ENCODE measurements around the gene CEP164.
"Not testable (repeated sequence)": the region's sequence is repeated elsewhere in the genome, so short reads cannot be mapped to it uniquely, and the experiment has no call there.

Gene CEP164

DNA sequence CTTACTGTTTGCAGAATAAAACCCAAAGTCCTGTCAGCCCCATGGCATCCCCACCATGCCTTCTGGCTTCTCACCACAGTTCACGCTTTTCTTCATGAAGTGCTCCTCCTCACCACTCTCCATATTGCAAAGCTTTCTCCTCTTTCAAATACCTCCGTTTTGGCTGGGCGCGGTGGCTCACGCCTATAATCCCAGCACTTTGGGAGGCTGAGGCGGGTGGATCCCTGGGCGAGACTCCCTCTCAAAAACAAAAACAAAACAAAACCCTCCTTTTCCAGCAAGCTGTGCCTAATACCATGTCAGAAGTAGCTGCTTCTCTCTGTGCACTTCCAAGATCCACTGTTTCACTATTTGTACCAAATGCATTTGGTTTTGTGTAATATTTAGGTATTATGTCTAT, 18.3 kb upstream of the CEP164 start:
- no peak for DNase-seq

DNA sequence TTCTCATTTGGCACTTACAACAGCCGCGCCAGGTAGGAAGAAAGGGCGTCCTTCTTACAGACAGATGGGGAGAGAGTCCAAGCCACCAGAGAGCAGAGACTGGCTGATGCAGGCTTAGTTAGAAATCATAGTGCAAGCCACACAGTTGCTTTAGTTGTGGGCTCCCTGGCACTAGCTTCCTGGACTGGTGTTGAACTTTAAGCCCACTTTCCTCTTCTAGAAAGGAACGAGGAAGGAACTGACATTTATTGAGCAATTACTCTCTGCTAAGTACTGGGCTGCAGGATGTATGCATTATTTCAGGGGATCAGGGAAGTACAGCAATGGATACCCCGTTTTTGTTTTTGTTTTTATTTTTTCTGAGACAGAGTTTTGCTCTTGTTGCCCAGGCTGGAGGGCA, 14.6 kb upstream of the CEP164 start:
- DNase-seq, result no peak

DNA sequence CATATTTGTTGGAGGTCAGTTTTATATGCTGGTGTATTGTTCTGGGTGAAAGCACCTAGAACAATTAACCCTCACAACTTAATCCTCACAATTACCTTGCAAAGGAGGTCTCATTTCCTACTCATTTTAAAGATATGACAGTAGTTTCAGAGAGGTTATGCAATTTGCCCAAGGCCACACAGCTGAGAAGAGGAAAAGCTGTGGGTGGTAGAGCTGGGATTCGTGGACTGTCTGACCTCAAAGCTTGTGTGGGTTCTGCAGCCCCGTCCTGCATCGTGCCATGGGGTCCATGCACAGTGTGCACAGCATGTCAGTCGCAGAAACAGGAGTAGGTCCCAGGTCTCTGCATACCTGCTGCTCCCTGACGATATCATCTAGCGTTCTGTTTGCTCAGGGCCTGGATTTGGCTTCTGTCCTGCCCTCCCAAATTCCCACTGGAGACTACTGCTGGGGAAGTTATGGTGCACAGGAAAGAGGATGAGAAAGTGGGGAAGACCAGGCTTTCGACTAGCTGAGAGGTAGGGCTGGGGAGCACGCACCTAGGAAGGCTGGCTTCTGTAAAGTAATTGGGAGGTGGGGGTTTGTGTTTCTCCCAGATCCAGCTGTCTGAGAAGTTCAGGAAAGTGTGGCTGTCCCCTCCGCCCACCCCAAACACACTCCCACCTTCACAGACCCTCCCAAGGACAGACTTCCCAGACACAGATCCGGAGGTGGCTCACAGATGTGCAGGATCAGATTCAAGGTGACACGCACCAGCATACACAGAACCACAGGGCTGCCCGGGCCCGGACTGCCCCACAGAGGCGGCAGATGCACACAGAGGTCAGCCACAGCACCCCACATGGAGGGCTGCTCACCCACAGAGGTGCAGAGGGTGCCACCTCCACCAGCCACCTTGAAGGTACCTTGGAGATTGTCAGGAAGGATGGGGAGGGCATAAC, 13.6 kb upstream of the CEP164 start:
- no peak for DNase-seq

DNA sequence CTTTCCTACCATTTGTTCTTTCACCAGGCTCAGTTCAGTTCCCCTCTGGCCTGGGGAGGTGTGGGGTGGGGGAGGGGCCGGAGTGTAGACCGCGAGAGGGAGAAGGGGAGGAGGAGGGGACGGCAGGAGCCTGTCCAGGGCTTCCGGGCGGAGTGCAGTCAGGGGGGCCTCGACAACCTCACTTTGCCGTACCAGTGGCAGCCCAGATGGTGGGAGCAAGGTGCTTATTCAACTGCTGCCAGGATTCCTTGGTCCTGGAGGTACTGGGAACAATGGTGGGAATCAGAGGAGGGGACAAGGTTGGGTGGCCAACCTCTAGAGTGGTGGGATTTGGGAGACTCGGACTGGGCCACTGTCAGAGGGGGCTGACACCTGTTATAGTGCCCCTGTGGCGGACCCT, 12.8 kb upstream of the CEP164 start:
- DNase-seq, result no peak

DNA sequence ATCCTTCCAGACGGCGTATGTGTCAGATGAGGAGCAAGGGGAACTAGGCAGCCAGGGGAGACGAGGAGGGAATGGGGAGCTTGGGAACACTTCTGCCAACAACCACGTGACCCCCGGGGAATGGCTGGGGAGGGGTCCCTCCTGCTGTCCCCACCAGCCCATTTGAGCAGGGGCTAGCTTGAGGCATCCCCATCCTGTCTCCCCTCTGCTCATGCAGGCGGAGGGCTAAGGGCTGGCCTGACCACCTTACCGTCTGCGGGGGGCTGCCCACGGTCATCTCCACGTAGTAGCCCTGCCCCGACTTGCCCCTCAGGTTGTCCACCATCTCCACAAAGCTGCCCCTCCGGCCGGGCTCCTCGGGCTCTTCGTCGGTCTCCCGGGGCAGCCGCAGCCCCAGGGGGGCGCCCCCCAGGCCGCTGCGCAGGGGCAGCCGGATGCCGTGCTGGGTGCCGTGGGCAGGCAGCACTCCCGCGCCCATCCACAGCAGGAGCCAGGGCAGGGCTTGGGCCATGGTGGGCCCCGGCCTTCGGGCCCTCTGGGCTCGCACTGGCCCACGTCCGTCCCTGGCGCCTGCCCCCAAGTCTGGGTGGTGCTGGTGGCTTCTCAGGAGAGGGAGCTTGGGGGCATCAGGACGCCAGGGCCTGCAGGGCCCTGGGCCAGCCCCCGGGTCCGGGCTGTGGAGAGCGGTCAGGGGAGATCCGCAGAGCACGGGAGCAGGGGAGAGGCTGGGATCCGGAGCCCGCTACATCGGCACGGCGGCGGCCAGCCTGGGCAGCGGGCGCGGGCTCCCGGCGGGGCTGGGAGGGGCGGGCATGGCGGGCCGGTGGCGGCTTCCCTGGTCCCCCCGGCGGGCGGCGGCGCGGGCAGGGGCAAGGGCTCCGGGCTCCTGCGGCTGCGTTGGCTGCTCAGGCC, 12.1 kb upstream of the CEP164 start:
- DNase-seq, result no peak

DNA sequence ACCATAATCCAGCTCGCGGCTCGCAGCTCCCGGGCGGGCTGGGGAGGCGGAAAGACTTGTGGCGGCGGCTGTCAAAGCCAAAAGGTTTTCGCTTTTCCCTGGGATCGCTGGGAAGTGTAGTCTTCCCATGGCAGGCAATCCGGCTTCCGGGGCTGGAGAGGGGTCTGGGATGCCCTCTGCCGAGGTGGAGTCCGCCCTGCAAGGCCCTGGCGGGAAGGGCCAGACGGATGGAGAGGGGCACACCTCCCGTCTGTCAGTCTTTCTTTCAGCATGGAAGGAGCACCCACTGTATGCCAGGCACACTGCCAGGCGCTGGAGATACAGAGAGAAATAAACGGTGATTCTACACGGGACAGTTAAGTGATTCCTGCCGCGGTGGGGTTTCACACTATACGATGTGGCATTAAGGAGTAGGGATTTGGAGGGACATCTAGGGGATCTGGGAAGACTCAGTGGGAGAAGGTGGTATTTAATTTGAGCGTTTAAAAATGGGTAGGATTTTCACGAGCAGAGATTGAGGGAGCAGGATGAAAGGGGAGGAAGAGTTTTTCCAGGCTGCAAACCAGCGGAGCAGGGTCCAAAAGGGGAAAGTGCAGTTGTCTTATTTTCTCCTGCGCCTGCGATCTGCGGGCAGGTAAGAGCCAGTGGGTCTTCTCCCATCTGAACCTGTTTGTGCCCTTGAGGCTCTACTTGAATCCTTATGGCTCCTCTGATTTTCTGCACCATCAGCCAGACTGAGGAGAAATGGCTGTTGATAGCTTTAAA, 11.3 kb upstream of the CEP164 start, which contains the start of gene BACE1:
Gene BACE1 (minus strand): TSS at position 60 of the 765 bp plus-strand sequence. CDS start 461 bp downstream, outside the sequence.
- peak; percentile 95 for DNase-seq

DNA sequence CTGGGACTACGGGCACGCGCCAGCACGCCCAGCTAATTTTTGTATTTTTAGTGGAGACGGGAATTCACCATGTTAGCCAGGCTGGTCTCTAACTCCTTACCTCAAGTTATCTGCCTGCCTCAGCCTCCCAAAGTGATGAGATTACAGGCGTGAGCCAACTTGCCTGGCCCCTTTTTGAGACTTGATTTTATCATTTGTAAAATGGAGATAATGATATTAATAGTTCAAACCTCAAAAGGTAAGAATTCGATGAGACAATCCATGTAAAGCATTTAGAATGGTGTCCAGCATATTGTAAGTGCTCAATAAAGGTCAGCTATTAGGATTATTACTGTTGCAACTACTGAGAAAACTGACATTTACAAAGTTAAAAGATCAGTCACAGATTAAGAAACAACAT, 8.9 kb upstream of the CEP164 start:
- DNase-seq, result no peak

DNA sequence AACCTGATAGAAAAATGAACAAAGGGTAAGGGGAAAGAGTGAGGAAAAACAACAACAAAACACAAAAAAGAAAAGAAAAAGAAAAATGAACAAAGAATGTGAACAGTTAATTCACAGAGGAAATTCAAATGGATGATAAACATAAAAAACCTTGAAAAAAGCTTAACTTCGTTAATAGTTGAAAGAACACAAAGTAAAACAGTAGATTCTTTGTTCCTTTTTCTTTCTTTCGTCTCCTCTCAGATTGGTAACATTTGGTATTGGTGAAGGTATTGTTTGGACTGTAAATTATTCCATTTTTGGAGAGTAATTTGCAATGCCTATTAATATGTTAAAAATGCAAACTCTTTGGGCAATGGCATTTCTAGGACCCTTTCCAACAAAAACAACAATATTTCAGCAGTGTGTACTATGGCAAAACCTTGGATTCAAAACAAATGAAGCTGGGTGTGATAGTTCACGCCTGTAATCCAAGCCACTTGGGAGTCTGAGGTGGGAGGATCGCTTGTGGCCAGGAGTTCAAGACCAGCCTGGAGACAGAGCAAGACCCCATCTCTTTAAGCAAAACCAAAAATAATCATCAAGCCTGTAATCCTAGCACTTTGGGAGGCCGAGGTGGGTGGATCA, 8.3 kb upstream of the CEP164 start:
- DNase-seq, result no peak

DNA sequence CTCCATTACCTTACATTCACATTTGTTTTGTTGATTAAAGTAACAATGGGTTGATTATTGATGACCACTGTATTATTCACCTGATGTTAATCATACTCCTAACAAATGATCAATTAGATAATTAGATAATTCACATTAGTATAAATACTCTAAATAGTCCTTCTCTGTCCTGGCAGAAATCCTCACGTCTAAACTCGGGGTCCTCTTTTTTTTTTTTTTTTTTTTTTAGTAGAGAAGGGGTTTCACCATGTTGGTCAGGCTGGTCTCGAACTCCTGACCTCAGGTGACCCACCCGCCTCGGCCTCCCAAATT, 443 bp upstream of the CEP164 start:
- not testable (repeated sequence) for DNase-seq

DNA sequence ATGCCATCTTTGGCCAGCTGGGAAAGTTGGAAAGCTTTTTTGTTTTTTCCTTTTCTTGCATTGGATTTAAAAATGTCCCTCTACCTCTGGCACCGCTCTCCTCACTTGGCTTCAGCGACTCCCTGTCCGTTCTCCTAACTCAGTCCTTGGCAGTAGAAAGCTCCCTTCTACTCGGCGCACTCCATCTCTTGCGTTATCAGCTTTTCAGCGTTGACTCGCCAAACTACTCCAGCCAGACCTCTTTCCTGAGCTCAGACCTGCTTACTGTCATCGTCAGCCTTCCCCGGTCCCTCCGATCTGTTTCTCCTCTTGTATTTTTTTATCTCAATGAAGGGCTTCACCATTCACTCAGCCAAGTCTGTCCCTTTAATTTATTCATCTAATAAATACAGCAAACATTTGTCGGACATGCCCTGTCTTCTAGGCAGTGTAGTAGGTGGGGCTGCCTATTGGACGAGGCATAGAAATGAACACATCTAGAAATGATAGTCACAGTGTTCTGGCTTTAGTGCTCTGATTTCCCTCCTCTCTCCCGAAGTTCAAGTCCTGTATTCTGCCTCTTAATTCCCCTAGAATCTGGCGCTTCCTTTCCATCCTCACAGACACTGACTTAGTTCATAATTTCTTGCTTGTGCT, 839 bp downstream of the CEP164 start:
- DNase-seq, result no peak

DNA sequence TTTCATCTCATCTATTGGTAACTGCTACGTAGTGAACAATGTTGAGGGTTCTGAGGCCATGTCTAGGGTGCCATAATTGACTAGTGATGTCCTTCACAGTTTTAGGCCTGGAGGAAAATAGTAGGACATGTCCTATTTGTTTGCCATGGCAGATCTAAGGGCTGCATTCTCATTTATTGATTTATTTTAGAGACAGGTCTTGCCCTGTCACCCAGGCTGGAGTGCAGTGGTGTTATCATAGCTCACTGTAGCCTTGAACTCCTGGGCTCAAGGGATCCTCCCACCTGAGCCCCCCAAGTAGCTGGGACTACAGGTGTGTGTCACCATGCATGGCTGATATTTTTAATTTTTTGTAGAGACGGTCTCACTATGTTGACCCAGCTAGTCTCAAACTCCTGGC, 5.2 kb downstream of the CEP164 start:
- no peak for DNase-seq

DNA sequence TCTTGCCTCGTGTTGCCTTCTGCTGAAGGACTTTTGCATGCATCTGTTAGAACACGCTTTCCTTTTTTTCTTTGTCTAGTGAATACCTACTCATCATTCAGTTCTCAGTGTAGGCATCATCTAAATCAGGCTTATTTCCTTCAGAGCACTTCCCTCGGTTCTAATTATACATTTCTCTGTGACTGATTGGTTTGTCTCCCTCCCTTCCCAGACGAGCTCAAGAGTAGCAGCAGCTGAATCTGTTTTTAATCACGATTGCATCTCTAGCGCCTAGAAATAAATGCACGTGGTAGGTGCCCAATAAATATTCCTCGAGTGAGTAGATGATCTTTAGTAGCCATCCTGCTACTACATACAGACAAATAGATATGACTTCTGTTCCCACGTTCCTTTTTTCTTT, 6.3 kb downstream of the CEP164 start:
- no peak for DNase-seq

DNA sequence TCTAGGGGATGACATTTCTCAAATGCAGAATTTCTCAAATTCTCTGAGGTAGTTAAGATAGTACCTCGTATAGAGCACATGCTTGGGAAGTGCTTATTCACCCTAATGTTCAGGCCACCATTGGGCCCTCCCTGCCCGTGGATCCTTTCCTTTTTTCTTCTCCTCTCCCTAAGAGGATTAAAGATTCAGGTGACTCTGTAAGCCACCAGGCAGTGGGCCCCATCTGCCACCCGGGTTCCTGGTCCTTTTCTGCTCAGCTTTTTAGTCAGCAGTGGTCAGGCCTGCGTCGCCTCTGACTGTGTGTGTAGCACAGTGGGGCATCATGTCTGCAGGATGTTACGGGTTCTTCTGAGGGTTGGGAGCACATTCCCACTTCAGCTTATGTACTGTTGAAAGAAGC, 7.2 kb downstream of the CEP164 start:
- no peak for DNase-seq

DNA sequence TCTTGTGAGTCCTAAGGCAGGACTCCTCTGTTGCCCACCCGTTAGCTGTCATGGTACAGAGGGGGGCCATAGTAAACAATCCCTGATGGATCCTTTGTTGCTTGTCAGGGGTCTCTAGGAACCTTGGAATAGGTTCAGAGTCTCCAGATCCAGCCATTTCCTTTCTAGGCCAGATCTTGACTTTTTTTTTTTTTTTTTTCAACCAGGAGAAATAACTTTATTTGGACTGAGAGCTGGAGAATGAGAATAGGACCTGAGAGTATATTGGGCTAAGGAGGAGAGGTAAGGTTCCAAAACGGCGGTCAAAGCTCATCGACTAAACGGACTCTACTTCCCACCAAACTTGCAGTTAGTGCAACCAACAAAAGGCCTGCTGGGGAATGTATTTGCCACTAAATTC, 7.7 kb downstream of the CEP164 start:
- no peak for DNase-seq

DNA sequence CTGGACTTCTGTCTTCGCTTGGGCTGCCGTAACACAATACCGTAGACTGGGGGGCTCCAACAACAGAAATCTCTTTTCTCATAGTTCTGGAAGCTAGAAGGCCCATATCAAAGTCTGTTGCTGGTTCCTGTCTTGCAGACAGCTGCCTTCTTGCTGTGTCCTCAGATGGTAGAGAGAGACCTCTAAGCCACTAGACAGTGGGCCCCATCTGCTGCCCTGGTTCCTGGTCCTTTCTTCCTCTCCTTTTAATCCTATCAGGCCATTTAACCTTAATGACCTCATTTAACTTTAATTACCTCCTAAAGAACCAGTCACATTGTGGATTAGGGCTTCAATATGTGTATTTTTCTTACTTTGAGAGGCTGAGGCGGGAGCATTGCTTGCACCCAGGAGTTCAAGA, 9.4 kb downstream of the CEP164 start:
- DNase-seq, result no peak

DNA sequence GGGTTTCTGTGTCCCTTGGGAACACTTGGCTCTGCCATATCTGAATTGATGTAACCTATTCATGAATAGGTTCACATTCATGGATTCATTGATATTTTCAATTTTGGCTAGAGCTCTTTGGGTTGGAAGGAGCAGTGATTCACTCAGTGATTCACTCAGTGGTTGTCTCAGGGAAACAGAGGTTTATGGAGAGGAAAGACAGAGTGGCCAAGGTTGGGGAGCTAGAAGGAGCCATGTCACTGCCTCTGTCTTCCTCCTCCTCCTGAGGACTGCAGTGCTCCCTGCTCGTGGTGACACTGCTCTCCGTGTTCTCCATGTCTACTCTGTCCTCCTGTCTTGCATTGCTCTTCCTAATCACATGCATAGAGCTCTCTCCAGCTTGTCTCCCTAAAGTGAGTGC, 17.4 kb downstream of the CEP164 start:
- no peak for DNase-seq

DNA sequence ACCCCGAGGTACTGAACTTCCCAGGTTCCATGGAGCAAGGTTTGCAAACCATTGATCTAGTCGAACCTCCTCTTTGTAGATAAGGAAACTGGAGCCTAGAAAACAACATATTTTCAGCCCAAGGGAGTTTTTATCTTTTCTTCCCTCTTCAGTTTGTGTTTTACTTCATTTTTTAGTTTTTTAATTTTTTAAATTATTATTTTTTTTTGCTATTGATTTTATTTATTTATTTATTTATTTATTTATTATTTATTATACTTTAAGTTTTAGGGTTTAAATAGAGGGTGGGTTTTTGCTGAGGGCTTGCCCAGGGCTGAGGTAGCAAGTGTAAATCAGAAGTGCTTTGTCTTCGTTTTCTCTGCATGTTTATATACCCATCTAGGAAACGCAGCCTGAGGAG, 26.9 kb downstream of the CEP164 start:
- DNase-seq, result no peak

DNA sequence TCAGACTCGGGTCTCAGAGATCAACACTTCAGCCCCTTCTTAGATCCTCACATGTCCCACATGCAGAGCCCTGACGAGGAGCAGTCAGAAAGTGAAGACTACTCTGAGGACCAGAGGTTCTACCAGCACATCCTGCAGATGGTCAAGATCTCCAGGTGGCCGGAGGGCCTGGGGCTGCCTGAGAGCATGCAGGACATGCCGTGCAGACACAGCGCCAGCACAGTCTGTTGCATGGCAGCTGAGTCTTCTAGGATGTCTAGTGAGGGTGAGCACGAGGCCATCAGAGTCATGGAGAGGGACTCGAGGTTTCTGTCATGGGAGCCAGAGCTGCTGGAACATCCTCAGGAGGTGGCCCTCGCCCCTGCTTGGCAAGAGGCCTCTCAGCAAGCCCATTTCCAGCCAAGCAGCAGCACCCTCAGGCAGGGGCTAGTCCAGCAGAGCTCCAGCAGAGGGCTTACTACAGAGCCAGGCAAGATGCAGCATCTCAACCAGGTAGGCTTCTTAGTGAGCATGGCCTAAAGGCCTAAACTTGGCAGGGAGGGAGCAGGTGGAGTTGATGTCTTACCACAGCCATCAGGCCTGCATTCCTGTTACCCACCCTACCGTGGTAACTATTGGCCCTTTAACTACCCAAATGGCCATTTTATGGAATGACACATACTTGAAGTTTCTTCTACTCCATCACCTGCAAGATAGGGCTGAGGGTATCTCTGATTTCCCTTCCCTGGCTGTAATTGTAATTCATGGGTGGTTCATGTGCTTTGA, 28.7 kb downstream of the CEP164 start:
- no peak for DNase-seq

DNA sequence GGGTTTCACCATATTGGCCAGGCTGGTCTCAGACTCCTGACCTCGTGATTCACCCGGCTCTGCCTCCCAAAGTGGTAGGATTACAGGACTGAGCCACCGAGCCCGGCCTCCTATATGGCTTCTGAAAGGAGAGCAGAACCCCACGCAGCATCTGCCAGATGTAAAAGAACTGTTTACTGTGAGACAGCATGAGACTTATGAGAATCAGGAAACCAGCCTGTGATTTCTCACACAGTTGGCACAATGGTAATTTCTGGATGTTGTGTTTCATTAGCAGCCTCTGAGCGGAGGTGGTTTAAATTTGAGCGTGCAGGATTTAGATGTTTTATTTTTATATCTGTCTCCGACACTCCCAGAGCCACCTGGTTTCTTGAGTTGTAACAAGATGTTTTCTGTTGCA, 33.8 kb downstream of the CEP164 start:
- DNase-seq, result no peak

DNA sequence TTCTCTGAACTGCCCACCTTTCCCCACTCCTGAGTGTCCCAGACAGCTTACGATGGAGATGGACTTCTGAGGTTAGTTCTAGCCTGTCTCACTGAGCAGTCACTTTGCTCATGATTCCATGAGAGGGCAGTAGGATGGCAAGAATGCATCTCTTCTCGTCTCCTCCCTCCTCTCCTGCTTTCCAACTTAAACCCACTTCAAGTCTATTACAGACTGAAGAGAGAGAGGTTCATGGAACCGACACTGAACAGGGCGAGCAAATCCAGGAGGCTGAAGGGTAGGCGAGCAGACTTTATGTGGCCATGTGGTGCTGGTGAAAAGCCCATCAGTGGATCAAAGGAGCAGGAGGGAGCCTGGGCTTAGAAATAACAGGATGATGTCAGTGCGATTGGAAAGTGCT, 38.6 kb downstream of the CEP164 start:
- DNase-seq, result no peak

DNA sequence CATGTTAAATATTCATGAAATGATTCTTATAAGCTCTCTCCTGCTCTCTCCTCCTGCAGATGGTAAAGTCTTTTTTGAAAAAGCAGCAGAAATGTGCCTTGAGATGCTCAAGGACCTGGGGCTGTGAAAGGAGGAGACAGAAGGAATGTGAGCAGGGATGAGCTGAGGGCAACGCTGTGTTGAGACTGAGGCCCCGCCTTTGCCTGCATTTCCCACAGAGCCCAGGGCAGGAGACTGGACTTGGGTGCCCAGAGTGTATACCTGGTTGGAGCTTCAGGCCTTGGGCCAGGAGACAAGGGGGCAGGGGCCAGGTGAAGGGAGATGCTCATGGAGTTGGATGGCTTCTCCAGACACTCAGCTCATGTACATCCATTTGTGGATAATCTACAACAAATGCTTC, 39.2 kb downstream of the CEP164 start:
- no peak for DNase-seq

Data from 8988T (cell line).